ENCODE measurements around the gene COG5.

COG5 gene

DNA sequence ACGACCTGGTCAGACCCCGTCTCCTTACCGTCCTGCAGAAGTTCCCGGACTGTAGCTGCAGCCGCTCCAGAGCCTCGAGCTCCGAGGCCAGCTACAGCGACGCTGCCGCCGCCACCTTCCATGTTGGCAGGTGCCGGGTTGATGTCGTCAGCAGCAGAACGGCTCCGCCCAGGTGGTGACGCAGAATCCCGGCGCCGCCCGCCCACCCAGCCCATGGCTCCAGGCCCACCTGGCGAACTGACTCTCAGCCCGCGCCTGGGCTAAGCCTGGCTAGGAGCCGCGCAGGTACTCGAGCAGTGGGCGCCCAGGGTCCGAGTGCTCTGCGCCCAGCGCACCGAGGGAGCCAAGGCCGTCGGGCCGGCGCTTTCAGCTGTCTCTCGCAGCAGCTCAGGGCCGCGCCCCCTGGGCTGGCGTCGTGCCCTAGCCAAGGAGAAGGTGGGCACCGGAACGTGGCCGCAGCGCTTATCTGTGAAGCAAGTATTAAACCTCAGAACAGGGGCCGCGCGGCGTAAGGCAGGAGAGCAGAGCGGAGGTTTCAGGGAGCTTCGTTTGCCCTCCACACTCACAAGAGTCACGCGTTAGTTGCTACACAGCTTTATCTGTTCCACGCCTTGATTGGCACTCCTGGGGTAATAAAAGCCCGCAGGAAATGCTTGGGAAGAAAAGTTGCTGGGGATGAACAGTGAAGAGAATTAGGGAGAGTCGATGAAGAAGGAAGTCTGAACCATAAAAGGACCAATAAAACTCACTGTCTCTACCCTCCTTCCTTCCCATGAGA lies at the start of gene COG5, which contains the start of gene DUS4L:
Gene COG5, minus strand, starts transcription at position 146 of the 778 bp plus-strand sequence. Its CDS starts 24 bp downstream, at position 122.
Gene DUS4L, plus strand, starts transcription at position 197 of the 778 bp plus-strand sequence. CDS start 3,100 bp downstream, outside the sequence.
- no peak for FAIRE-seq

- no peak for FAIRE-seq
Observed at GRCh38 chr7:107613439-107613838, 49.7 kb upstream of the COG5 start.

GRCh38 chr7:107610323-107610722 lies 46.6 kb upstream of the COG5 start:
- no peak for FAIRE-seq

- FAIRE-seq, result no peak
Observed at GRCh38 chr7:107609811-107610261, 46.1 kb upstream of the COG5 start.

DNA sequence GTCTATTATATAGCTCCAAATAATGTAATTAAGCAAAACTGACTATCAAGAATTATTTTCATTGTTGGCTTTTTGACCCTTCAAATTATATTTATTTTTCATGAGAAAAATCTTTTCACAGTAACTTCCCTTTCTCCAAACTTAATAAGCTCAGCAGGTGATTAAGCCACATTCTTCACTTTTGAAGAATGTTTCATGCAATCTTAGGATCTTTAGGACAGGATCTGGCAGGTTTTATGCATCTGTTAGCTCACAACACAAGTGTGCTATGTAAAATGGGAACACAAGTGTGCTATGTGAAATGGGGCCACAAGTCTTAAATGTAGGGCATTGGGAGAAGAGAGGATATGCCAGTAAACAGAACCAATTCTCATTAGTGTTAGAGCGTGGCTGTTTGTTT lies 42.6 kb upstream of the COG5 start:
- FAIRE-seq, result no peak

- FAIRE-seq, result no peak
Observed at GRCh38 chr7:107605218-107605815, 41.6 kb upstream of the COG5 start.

DNA sequence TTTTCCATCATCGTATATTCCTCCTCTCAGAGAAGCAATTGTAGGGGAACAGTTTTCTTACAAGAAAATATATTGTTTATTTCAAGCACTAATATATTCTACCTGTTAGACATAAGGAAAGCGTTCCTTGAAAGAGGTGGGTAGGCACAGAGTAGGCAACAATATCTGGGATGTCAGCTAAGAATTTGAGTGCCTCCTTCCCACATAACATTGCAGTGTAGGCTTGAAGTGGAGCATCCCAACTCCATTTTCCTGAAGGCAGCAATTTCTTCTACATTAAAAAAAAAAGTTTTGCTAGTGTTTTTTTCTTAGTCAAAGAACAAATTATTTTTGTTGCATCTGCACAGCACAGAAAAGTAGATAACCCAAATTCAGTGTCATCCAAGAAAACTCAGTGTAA lies 37.1 kb upstream of the COG5 start:
- FAIRE-seq, result no peak

GRCh38 chr7:107599262-107599661 lies 35.5 kb upstream of the COG5 start:
- no peak for FAIRE-seq

DNA sequence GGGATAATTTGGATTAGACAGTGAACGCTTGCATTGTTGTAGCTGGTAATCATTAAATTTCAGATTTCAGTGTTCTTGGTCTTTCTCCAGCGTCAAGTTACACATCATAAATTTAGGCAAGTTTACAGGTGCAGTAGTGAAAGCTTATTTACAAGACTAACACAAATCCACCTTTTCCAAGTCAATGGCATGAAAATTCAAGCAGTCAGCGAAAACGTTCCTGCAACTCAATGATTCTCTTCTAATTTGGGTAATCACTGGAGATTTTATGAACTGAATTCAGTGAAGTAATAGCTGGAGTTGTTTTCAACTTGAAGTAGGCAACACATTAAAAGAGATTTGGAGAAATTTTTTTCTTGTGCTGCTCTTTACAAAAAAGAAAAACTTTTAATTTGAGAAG lies 34.2 kb upstream of the COG5 start:
- FAIRE-seq, result no peak

DNA sequence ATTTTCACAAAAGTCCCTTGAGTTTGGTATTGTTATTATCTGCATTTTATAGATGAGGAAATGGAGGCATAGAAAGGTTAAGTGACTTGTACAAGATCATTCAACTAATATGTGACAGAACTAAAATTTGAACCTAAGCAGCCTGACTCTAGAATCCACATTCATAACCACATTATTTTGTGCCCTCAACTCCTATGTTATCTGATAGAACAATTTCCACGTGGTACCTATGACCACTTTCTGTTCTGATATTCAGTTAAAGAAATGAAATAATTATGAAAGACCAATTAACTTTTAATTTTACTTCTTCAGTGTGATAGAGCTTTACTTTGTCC lies 33.8 kb upstream of the COG5 start:
- FAIRE-seq, result no peak

DNA sequence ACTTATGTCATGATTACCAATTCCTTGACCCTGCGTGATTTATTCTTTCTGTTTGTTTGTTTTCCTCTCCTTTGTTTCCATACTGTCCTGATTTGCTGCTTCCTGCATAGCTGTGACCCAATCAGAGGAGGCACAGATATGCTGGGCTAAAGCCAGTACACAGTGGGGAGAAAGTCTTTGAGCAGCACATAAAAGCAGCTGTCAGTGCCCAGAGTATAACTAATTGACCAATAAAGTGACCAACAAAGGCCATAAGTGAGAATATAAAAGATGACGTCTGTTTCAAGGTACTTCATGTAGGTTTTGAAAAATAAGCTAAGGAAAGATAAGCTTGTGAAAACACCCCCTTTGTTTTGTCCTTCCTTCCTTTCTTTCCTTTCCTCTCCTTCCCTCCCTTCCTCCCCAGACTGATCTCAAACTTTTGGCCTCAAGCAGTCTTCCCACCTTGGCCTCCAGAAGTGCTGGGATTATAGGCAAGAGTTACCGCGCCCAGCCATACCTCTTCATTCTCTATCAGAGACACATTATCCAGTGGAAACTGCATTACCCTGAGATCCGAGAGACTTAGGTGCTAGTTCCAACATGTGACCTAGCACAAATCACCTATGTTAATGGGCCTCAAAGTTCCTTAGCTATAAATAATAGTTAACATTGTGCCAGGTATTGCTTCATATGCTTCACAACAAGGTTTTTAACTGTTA lies 33.3 kb upstream of the COG5 start:
- no peak for FAIRE-seq

- no peak for FAIRE-seq
Observed at GRCh38 chr7:107594961-107595737, 31.4 kb upstream of the COG5 start.

- FAIRE-seq, result no peak
Observed at GRCh38 chr7:107593025-107593410, 29.3 kb upstream of the COG5 start.

DNA sequence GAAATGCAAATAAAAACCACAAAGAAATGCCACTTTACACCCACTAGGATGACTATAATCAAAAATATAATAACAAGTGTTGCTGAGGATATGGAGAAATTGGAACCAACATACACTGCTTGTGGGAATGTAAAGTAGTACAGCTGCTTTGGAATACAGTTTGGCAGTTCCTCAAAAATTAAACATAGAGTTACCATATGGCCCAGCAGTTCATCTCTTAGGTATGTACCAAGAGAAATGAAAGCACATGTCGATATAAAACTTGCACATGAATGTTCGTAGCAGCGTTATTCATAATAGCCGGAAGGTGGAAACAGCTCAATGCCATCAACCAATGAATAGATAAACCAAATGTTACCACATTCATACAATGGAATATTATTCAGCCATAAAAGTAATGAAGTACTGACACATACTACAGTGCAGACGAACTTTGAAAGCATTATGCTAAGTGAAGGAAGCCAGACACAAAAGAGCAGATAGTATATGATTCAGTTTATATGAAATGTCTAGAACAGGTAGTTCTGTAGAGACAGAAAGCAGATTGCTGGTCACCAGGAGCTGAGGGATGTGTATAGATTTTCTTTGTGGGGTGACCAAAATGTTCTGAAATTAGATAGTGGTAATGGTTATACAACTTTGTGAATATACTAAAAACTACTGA lies 28.8 kb upstream of the COG5 start:
- no peak for FAIRE-seq

- no peak for FAIRE-seq
Observed at GRCh38 chr7:107591421-107591820, 27.7 kb upstream of the COG5 start.

- FAIRE-seq, result no peak
Observed at GRCh38 chr7:107588529-107589130, 24.9 kb upstream of the COG5 start.

DNA sequence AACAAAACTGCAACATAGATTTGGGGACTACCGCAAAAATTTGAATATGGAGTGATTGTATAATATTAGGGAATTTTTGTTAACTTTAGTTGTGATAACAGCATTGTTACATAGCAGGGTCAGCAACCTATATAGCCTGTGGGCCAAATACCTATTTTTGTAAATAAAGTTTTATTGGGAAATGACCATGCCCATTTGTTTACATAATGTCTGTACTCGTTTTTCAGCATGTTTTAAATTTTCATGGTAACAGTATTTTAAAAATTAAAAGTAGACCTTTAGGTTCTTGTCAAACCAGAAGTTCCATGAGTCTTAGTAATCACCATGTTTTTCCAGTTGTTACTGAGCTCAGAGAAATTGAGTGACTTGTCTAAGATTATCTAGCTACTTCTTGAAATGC lies 21.0 kb upstream of the COG5 start:
- no peak for FAIRE-seq

- FAIRE-seq, result no peak
Observed at GRCh38 chr7:107582875-107583274, 19.2 kb upstream of the COG5 start.

DNA sequence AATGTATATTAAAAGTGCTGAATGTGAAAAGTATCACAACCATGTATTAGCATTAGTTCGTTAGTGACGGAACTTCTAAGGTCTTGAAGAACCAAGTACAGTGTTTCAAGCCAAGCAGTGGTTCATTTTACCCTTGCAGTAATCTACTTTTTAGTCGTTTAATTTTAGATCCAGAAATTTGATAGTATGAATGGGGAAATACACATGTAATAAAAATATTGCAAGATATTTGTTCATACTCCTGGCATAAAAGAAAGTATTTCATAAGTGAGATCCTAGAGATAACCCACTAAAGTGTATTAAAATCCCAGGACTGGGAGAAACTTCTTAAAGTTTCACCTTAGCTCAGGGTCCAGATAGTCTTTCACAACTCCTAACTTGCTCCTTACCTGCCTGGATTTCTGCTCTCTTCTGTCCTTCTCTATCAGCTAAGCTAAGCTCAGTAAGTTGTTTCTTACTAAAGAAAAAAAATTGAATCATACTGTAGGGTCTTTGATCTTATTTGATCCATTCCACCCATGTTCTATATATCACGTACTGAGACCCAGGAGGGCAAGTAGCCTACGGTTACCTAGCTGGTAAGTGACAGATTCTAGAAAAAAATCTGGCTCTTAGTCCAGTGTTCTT lies 17.8 kb upstream of the COG5 start:
- no peak for FAIRE-seq

DNA sequence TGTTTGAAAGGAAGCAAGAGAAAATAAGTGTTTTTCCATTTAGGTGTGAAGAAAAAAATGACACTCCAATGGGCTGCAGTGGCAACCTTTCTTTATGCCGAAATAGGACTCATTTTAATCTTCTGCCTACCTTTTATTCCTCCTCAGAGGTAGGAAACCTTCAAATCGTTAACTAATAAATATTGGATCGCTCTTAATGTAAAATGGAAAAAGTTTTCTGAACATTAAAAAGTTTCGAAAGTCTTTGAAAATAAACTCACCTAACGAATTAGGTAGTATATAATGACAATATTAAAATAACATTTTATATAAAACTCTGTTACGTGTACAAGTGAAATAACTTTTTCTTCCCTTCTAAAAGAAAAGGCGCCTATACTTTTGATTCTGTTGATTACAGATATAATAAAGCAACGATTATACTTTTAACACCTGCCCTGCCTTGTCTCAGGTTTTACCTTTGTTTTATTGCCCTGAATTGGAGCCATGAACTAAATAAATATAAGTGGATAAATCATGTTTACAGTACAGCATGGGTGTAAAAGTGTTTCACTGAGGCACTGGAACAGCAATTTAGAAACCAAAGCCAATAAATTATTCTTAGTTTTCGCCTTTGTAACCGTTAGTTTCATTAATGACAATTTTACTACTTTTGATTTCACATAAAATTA lies 17.1 kb upstream of the COG5 start:
- peak; percentile 6 for FAIRE-seq
